LNCaP clone FGC (cell line): ENCODE measurements around the gene PGPEP1.

Source experiments
- DNase-seq: peaks from one replicate; pipeline ENCODE4 v3.0.0-alpha.2; 2011; ENCODE audit warnings: low read depth
- H3K4me3 ChIP-seq: 2 replicates; pipeline ENCODE4 v1.5.1; 2011; ENCODE audit warnings: mild to moderate bottlenecking, low read depth, low read length, control low read depth
- TF ChIP-seq, protein P1 (sequence below): IDR thresholded peaks from 2 replicates; pipeline ENCODE4 v1.5.1; 2012; ENCODE audit warnings: mild to moderate bottlenecking; ENCODE audit not compliant: control insufficient read depth, insufficient read depth; ENCODE audit errors: extremely low read depth

The PGPEP1 gene

DNA sequence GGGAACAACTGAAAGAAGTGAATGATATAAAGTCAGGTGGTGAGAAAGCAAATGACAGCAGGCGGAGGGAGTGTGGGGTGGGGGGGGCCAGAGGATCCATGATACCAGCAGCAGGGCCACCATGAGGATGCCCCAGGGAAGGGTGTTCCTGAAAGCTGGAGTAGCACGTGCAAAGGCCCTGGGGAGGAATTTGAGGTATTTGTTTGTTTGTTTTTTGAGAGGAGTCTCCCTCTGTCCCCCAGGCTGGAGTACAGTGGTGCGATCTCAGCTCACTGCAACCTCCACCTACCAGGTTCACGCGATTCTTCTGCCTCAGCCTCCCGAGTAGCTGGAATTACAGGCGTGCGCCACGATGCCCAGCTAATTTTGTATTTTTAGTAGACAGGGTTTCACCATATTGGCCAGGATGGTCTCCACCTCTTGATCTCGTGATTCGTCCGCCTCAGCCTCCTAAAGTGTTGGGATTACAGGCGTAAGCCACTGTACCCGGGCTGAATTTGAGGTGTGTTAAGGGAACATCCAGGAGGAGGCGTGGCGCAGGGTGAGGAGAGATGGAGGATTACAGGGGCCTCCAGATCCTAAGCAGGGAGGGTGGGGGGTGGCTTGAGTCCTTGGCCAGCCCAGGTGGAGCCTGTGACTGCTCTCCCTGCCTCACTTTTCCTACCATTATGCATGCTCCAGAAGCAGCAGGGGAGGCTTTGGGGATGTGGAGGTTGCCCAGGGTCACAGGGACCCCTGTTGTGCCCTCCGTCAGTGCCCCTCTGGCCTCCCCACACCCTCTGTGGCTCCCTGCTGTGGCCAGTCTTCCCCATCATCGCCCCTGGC, 46.5 kb upstream of the PGPEP1 start:
- TF ChIP-seq, protein P1, sequence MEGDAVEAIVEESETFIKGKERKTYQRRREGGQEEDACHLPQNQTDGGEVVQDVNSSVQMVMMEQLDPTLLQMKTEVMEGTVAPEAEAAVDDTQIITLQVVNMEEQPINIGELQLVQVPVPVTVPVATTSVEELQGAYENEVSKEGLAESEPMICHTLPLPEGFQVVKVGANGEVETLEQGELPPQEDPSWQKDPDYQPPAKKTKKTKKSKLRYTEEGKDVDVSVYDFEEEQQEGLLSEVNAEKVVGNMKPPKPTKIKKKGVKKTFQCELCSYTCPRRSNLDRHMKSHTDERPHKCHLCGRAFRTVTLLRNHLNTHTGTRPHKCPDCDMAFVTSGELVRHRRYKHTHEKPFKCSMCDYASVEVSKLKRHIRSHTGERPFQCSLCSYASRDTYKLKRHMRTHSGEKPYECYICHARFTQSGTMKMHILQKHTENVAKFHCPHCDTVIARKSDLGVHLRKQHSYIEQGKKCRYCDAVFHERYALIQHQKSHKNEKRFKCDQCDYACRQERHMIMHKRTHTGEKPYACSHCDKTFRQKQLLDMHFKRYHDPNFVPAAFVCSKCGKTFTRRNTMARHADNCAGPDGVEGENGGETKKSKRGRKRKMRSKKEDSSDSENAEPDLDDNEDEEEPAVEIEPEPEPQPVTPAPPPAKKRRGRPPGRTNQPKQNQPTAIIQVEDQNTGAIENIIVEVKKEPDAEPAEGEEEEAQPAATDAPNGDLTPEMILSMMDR, result no peak
- H3K4me3 ChIP-seq, result no peak overlapping the region
- no peak for DNase-seq

DNA sequence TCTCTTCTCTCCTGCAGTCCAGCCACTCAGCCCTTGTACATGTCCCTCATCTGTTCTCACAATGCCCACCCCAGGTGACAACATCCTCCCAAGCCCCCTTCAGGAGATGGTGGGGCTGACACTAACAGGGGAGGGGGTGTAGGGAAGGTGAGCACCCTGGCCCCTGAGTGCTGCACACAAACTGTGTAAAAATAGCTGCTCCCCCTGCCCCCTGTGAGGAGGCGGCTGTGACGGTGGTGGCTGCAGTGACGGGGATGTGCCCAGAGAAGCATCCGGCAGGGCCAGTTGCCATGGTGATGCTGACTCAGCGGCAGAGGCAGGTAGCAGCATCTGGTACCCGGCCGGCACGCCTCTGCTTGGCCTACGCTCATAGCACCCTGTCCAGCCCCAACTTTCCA, 45.9 kb upstream of the PGPEP1 start:
- TF ChIP-seq, protein P1, result no peak
- no peak overlapping the region for H3K4me3 ChIP-seq
- DNase-seq, result no peak

DNA sequence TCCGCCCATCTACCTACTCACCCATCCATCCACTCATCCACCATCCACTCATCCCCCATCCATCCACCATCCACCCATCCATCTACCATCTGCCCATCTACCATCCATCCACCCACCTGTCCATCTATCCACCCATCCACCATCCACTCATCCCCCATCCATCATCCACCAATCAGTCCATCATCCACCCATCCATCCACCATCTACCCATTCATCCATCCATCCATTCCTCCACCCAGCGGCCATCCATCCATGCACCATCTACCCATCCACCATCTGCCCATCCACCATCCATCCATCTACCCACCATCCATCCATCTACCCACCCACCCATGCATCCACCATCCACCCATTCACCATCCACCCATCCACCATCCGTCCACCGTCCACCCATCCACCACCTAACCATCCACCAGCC, 45.4 kb upstream of the PGPEP1 start:
- TF ChIP-seq, protein P1, result no peak
- no peak overlapping the region for H3K4me3 ChIP-seq
- DNase-seq, result no peak

DNA sequence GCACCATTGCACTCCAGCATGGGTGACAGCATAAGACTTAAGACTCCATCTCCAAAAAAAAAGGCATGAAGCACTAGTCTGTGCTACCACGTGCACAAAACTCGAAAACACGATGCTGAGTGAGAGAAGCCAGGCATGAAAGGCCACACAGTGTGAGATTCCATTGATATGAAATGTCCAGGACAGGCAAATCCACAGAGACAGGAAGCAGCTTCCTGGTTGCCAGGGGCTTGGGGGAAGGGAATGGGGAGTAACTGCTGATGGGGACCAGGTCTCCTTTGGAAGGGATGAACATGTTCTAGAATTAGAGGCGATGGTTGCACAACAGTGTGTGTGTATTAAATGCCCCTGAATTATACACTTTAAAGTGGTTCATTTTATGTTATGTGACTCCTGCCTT, 43.1 kb upstream of the PGPEP1 start:
- DNase-seq, result no peak
- H3K4me3 ChIP-seq, result no peak overlapping the region
- TF ChIP-seq, protein P1, result no peak

DNA sequence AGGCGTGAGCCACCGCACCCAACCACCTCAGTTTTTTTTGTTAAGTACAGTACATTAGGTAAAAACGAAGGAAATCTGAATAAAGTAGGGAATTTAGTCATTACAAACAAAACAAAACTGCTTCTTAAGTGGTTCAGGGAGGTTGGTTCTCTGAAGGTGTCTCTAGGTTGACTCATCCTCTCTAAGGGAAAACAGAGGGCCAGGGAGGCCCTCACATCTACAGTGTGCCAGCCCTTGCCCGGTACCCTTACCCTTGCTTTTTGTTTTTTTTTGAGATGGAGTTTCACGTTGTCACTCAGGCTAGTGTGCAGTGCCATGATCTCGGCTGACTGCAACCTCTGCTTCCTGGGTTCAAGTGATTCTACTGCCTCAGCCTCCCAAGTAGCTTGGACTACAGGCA, 41.8 kb upstream of the PGPEP1 start:
- DNase-seq, result no peak
- H3K4me3 ChIP-seq, result no peak overlapping the region
- TF ChIP-seq, protein P1, result no peak

DNA sequence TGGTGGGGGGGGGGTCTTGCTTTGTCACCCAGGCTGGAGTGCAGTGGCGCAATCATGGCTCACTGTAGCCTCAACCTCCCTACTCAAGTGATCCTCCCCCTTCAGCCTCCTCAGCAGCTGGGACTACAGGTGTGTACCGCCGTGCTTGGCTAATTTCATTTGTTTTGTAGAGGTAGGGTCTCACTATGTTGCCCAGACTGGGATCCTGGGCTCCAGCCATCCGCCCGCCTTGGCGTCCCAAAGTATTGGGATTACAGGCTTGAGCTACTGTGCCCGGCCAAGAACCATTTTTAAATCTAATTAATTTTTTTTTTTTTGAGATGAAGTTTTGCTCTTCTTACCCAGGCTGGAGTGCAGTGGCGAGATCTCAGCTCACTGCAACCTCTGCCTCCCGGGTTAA, 40.7 kb upstream of the PGPEP1 start:
- TF ChIP-seq, protein P1, result no peak
- H3K4me3 ChIP-seq, result no peak overlapping the region
- DNase-seq, result no peak
